ENCODE results near the gene CENPS.
"Not testable (repeated sequence)": the region's sequence is repeated elsewhere in the genome, so short reads cannot be mapped to it uniquely, and the experiment has no call there.

CENPS gene

GRCh38 chr1:10456048-10456447, 25.8 kb downstream of the CENPS start:
- DNase-seq: no peak

- DNase-seq: peak; percentile 15
These were observed 26.4 kb downstream of the CENPS start for GRCh38 chr1:10456661-10457060.

GRCh38 chr1:10457462-10457861, 27.2 kb downstream of the CENPS start:
- DNase-seq: not testable (repeated sequence)

GRCh38 chr1:10457875-10458274, 27.6 kb downstream of the CENPS start:
- no peak for DNase-seq

GRCh38 chr1:10459184-10459583, 29.0 kb downstream of the CENPS start:
- DNase-seq: no peak

- DNase-seq: no peak
These were observed 36.8 kb downstream of the CENPS start for GRCh38 chr1:10467078-10467477.

GRCh38 chr1:10470043-10470442, 39.8 kb downstream of the CENPS start:
- no peak for DNase-seq

GRCh38 chr1:10471411-10472219, 41.4 kb downstream of the CENPS start:
- DNase-seq: no peak

- peak; percentile 90 for DNase-seq
These were observed 42.2 kb downstream of the CENPS start, which contains the start of gene DFFA for GRCh38 chr1:10472220-10473144. TSS of gene DFFA (minus strand) at chr1:10472529. CDS start at chr1:10472458, 71 bp downstream.

GRCh38 chr1:10473145-10473765, 43.0 kb downstream of the CENPS start:
- DNase-seq: no peak

GRCh38 chr1:10474309-10474612, 44.0 kb downstream of the CENPS start:
- not testable (repeated sequence) for DNase-seq

- peak; percentile 71 for DNase-seq
These were observed 44.6 kb downstream of the CENPS start, which contains the start of gene PEX14 for GRCh38 chr1:10474613-10475507. TSS of gene PEX14 (plus strand) at chr1:10474950. CDS start at chr1:10474967, 17 bp downstream.

GRCh38 chr1:10475510-10475909, 45.3 kb downstream of the CENPS start:
- no peak for DNase-seq

GRCh38 chr1:10479296-10479695, 49.1 kb downstream of the CENPS start:
- no peak for DNase-seq

- no peak for DNase-seq
These were observed 50.4 kb downstream of the CENPS start for GRCh38 chr1:10480614-10481013.

- DNase-seq: no peak
These were observed 54.3 kb downstream of the CENPS start for GRCh38 chr1:10484521-10484920.

GRCh38 chr1:10489291-10490055, 59.2 kb downstream of the CENPS start:
- no peak for DNase-seq

- no peak for DNase-seq
These were observed 60.2 kb downstream of the CENPS start for GRCh38 chr1:10490286-10490970.

Measured in NCI-H1436 (cell line).